Measurements from ENCODE around the gene NECTIN2. TPM values are rescaled to one million over a fixed set of nuclear protein-coding genes. Genes with fewer than 3 reads are reported as not detected.
A peak's percentile ranks its signal among the peaks of the same experiment; 100 is the strongest.

Gene NECTIN2
- 79.4 TPM for total RNA-seq

- DNase-seq (ENCODE audit: low read depth in 2 of 3, low spot score in 2 of 3): peak; percentile 54 to 97 (median 95)
Measured at GRCh38 chr19:44845612-44846454, at the start of gene NECTIN2. NECTIN2 (plus strand) TSS chr19:44846297; CDS start chr19:44846526, 229 bp downstream.

- DNase-seq (ENCODE audit: low read depth in 2 of 3, low spot score in 2 of 3): peak in 1 of 3 donors; percentile 15
Measured at GRCh38 chr19:44796701-44797115, 49.4 kb upstream of the NECTIN2 start.

GRCh38 chr19:44799627-44800346 is 46.3 kb upstream of the NECTIN2 start:
- no peak for DNase-seq (ENCODE audit: low read depth in 2 of 3, low spot score in 2 of 3)

- peak; percentile 65 to 91 (median 85) for DNase-seq (ENCODE audit: low read depth in 2 of 3, low spot score in 2 of 3)
Measured at GRCh38 chr19:44800461-44800860, 45.6 kb upstream of the NECTIN2 start.

- no peak for DNase-seq (ENCODE audit: low read depth in 2 of 3, low spot score in 2 of 3)
Measured at GRCh38 chr19:44803442-44804428, 42.4 kb upstream of the NECTIN2 start.

- peak in 1 of 3 donors; percentile 20 for DNase-seq (ENCODE audit: low read depth in 2 of 3, low spot score in 2 of 3)
Measured at GRCh38 chr19:44806291-44806690, 39.8 kb upstream of the NECTIN2 start.

- DNase-seq (ENCODE audit: low read depth in 2 of 3, low spot score in 2 of 3): no peak
Measured at GRCh38 chr19:44807162-44807561, 38.9 kb upstream of the NECTIN2 start.

GRCh38 chr19:44807652-44808462 is 38.2 kb upstream of the NECTIN2 start:
- no peak for DNase-seq (ENCODE audit: low read depth in 2 of 3, low spot score in 2 of 3)

- DNase-seq (ENCODE audit: low read depth in 2 of 3, low spot score in 2 of 3): peak in 2 of 3 donors; percentile 31 to 58
Measured at GRCh38 chr19:44808463-44809371, 37.4 kb upstream of the NECTIN2 start, which contains the start of gene BCAM. BCAM (plus strand) TSS chr19:44809103; CDS start chr19:44809125, 22 bp downstream.

- no peak for DNase-seq (ENCODE audit: low read depth in 2 of 3, low spot score in 2 of 3)
Measured at GRCh38 chr19:44809577-44810233, 36.4 kb upstream of the NECTIN2 start.

- DNase-seq (ENCODE audit: low read depth in 2 of 3, low spot score in 2 of 3): no peak
Measured at GRCh38 chr19:44810234-44811121, 35.6 kb upstream of the NECTIN2 start.

GRCh38 chr19:44811122-44811419 is 35.0 kb upstream of the NECTIN2 start:
- DNase-seq (ENCODE audit: low read depth in 2 of 3, low spot score in 2 of 3): no peak

- no peak for DNase-seq (ENCODE audit: low read depth in 2 of 3, low spot score in 2 of 3)
Measured at GRCh38 chr19:44812142-44812718, 33.9 kb upstream of the NECTIN2 start.

GRCh38 chr19:44813070-44813840 is 32.8 kb upstream of the NECTIN2 start:
- DNase-seq (ENCODE audit: low read depth in 2 of 3, low spot score in 2 of 3): no peak

- no peak for DNase-seq (ENCODE audit: low read depth in 2 of 3, low spot score in 2 of 3)
Measured at GRCh38 chr19:44813841-44814470, 32.1 kb upstream of the NECTIN2 start.

GRCh38 chr19:44814517-44814916 is 31.6 kb upstream of the NECTIN2 start:
- no peak for DNase-seq (ENCODE audit: low read depth in 2 of 3, low spot score in 2 of 3)

Data from hematopoietic multipotent progenitor cell (in vitro differentiated cells).